Activated CD8-positive, alpha-beta memory T cell treated with anti-CD3 and anti-CD28 coated beads, Interleukin-2, amount 50 U/mL, for 48 hours (primary cell): ENCODE results near the gene GLIS2.
"Not testable (repeated sequence)": the region's sequence is repeated elsewhere in the genome, so short reads cannot be mapped to it uniquely, and the experiment has no call there.

ENCODE experiments used
- DNase-seq: peaks from one replicate; pipeline ENCODE4 v3.0.0-alpha.2; 2020

GLIS2 gene

GRCh38 chr16:4321286-4322120 lies 5.6 kb downstream of the GLIS2 start:
- no peak for DNase-seq

GRCh38 chr16:4322121-4323052 lies 6.5 kb downstream of the GLIS2 start:
- DNase-seq, result no peak

GRCh38 chr16:4323071-4323844 lies 7.4 kb downstream of the GLIS2 start:
- no peak for DNase-seq

- no peak for DNase-seq
Measured at GRCh38 chr16:4323845-4324488, 8.1 kb downstream of the GLIS2 start.

- DNase-seq, result no peak
Measured at GRCh38 chr16:4324492-4325252, 8.8 kb downstream of the GLIS2 start.

- no peak for DNase-seq
Measured at GRCh38 chr16:4325253-4325758, 9.4 kb downstream of the GLIS2 start.

GRCh38 chr16:4327386-4328045 lies 11.6 kb downstream of the GLIS2 start:
- no peak for DNase-seq

GRCh38 chr16:4328046-4328781 lies 12.3 kb downstream of the GLIS2 start:
- DNase-seq, result peak; percentile 80

- DNase-seq, result no peak
Measured at GRCh38 chr16:4328782-4329775, 13.2 kb downstream of the GLIS2 start.

- DNase-seq, result peak; percentile 90
Measured at GRCh38 chr16:4330277-4330874, 14.5 kb downstream of the GLIS2 start.

- DNase-seq, result no peak
Measured at GRCh38 chr16:4332083-4332482, 16.2 kb downstream of the GLIS2 start.

GRCh38 chr16:4332623-4333307 lies 16.9 kb downstream of the GLIS2 start:
- no peak for DNase-seq

- DNase-seq, result no peak
Measured at GRCh38 chr16:4333308-4333638, 17.4 kb downstream of the GLIS2 start.

GRCh38 chr16:4333714-4334113 lies 17.8 kb downstream of the GLIS2 start:
- not testable (repeated sequence) for DNase-seq

- no peak for DNase-seq
Measured at GRCh38 chr16:4334724-4335495, 19.0 kb downstream of the GLIS2 start.

GRCh38 chr16:4336701-4337539 lies 21.1 kb downstream of the GLIS2 start:
- DNase-seq, result no peak
